ENCODE measurements around the gene PAM16.

Gene PAM16

GRCh38 chr16:4309833-4310266, 41.3 kb downstream of the PAM16 start:
- peak; percentile 81 for TF ChIP-seq CTCF (IDR thresholded peaks at IDR 0.05; ENCODE audit: control extremely low read depth, extremely low read depth, low read depth, missing control alignments)
- DNase-seq (ENCODE audit: extremely low spot score), result peak; percentile 69
- POLR2A ChIA-PET, result no interaction called here
- CTCF ChIA-PET, result interaction anchor here (1.0 to 12.9 kb wide), 13 partner anchors 11 to 195 kb away, joined by 3 to 201 read pairs (median 4); partner anchors contain the start of genes PAM16 and TFAP4

GRCh38 chr16:4309102-4309832, 41.9 kb downstream of the PAM16 start:
- CTCF ChIA-PET, result interaction anchor here (0.7 to 12.9 kb wide), 15 partner anchors 10 to 196 kb away, joined by 3 to 201 read pairs (median 4); partner anchors contain the start of genes PAM16 and TFAP4
- POLR2A ChIA-PET, result no interaction called here
- no peak for DNase-seq (ENCODE audit: extremely low spot score)
- TF ChIP-seq CTCF (IDR thresholded peaks at IDR 0.05; ENCODE audit: control extremely low read depth, extremely low read depth, low read depth, missing control alignments), result no peak

- ChIA-PET CTCF (interaction anchor here (0.9 to 12.9 kb wide), 8 partner anchors 9 to 95 kb away, joined by 4 to 201 read pairs (median 22); partner anchors contain the start of genes PAM16 and TFAP4), POLR2A (no interaction called here)
- TF ChIP-seq CTCF (IDR thresholded peaks at IDR 0.05; ENCODE audit: control extremely low read depth, extremely low read depth, low read depth, missing control alignments), result peak; percentile 1
- peak; percentile 99 for DNase-seq (ENCODE audit: extremely low spot score)
Observed at GRCh38 chr16:4307215-4308037, 43.7 kb downstream of the PAM16 start.

GRCh38 chr16:4306470-4307214, 44.5 kb downstream of the PAM16 start:
- TF ChIP-seq CTCF (IDR thresholded peaks at IDR 0.05; ENCODE audit: control extremely low read depth, extremely low read depth, low read depth, missing control alignments), result no peak
- POLR2A ChIA-PET, result no interaction called here
- peak; percentile 65 for DNase-seq (ENCODE audit: extremely low spot score)
- CTCF ChIA-PET, result interaction anchor here (1.2 to 12.9 kb wide), 6 partner anchors 13 to 96 kb away, joined by 4 to 201 read pairs (median 22); partner anchors contain the start of gene TFAP4

- ChIA-PET POLR2A (no interaction called here), CTCF (interaction anchor here (1.0 to 12.9 kb wide), 6 partner anchors 8 to 99 kb away, joined by 3 to 201 read pairs (median 6); no protein-coding TSS in a partner anchor)
- TF ChIP-seq CTCF (IDR thresholded peaks at IDR 0.05; ENCODE audit: control extremely low read depth, extremely low read depth, low read depth, missing control alignments), result no peak
- no peak for DNase-seq (ENCODE audit: extremely low spot score)
Observed at GRCh38 chr16:4303973-4304372, 47.1 kb downstream of the PAM16 start.

GRCh38 chr16:4301968-4302367, 49.2 kb downstream of the PAM16 start:
- POLR2A ChIA-PET, result no interaction called here
- CTCF ChIA-PET, result interaction anchor here (7.2 kb wide), 1 partner anchor 8 kb away, joined by 53 read pairs; no protein-coding TSS in a partner anchor
- no peak for TF ChIP-seq CTCF (IDR thresholded peaks at IDR 0.05; ENCODE audit: control extremely low read depth, extremely low read depth, low read depth, missing control alignments)
- no peak for DNase-seq (ENCODE audit: extremely low spot score)
